Germinal center (tissue), 1 donor: ENCODE measurements around the gene CORO7.
"Not testable (repeated sequence)": the region's sequence is repeated elsewhere in the genome, so short reads cannot be mapped to it uniquely, and the experiment has no call there.

Experiments
- DNase-seq: peaks from one replicate; pipeline ENCODE4 v3.0.0; 2012; ENCODE audit warnings: mixed read lengths, low spot score

CORO7 gene

GRCh38 chr16:4401510-4401909, 14.9 kb downstream of the CORO7 start:
- DNase-seq: no peak

GRCh38 chr16:4401094-4401501, 15.3 kb downstream of the CORO7 start:
- no peak for DNase-seq

GRCh38 chr16:4399001-4399730, 17.2 kb downstream of the CORO7 start:
- DNase-seq: no peak

GRCh38 chr16:4395055-4395726, 21.2 kb downstream of the CORO7 start:
- DNase-seq: no peak

- not testable (repeated sequence) for DNase-seq
These were observed 22.5 kb downstream of the CORO7 start for GRCh38 chr16:4393850-4394249.

- no peak for DNase-seq
These were observed 23.2 kb downstream of the CORO7 start for GRCh38 chr16:4393240-4393600.

- no peak for DNase-seq
These were observed 23.8 kb downstream of the CORO7 start for GRCh38 chr16:4392382-4393239.

- DNase-seq: no peak
These were observed 24.6 kb downstream of the CORO7 start for GRCh38 chr16:4391631-4392381.

- DNase-seq: no peak
These were observed 25.8 kb downstream of the CORO7 start for GRCh38 chr16:4390266-4391260.

- no peak for DNase-seq
These were observed 27.1 kb downstream of the CORO7 start for GRCh38 chr16:4389051-4389955.

GRCh38 chr16:4388271-4389021, 27.9 kb downstream of the CORO7 start:
- no peak for DNase-seq

- DNase-seq: no peak
These were observed 28.6 kb downstream of the CORO7 start for GRCh38 chr16:4387781-4388180.

- DNase-seq: no peak
These were observed 29.3 kb downstream of the CORO7 start for GRCh38 chr16:4386951-4387565.

GRCh38 chr16:4386451-4386805, 30.0 kb downstream of the CORO7 start:
- no peak for DNase-seq

GRCh38 chr16:4385789-4386450, 30.5 kb downstream of the CORO7 start:
- no peak for DNase-seq

GRCh38 chr16:4385066-4385788, 31.2 kb downstream of the CORO7 start:
- no peak for DNase-seq

GRCh38 chr16:4384509-4384942, 31.9 kb downstream of the CORO7 start:
- DNase-seq: no peak
